ENCODE results near the gene ZNF205.
"Not testable (repeated sequence)": the region's sequence is repeated elsewhere in the genome, so short reads cannot be mapped to it uniquely, and the experiment has no call there.

Gene ZNF205

GRCh38 chr16:3083408-3083807 lies 29.0 kb upstream of the ZNF205 start:
- H3K4me3 ChIP-seq (ENCODE audit: low read length), result not testable (repeated sequence)

GRCh38 chr16:3084491-3084890 lies 27.9 kb upstream of the ZNF205 start:
- no peak for DNase-seq (ENCODE audit: low read depth, low spot score)
- no peak overlapping the region for H3K4me3 ChIP-seq (ENCODE audit: low read length)

More at GRCh38 chr16:3083408-3083807, 29.0 kb upstream of the ZNF205 start:
- not testable (repeated sequence) for DNase-seq (ENCODE audit: low read depth, low spot score)

- no peak for DNase-seq (ENCODE audit: low read depth, low spot score)
- no peak overlapping the region for H3K4me3 ChIP-seq (ENCODE audit: low read length)
Measured at GRCh38 chr16:3084969-3085670, 27.3 kb upstream of the ZNF205 start.

- H3K4me3 ChIP-seq (ENCODE audit: low read length), result no peak overlapping the region
- DNase-seq (ENCODE audit: low read depth, low spot score), result no peak
Measured at GRCh38 chr16:3085868-3086595, 26.4 kb upstream of the ZNF205 start.

GRCh38 chr16:3086596-3087242 lies 25.7 kb upstream of the ZNF205 start:
- no peak for DNase-seq (ENCODE audit: low read depth, low spot score)
- no peak overlapping the region for H3K4me3 ChIP-seq (ENCODE audit: low read length)

- no peak for DNase-seq (ENCODE audit: low read depth, low spot score)
- no peak overlapping the region for H3K4me3 ChIP-seq (ENCODE audit: low read length)
Measured at GRCh38 chr16:3087243-3088235, 24.8 kb upstream of the ZNF205 start.

GRCh38 chr16:3088450-3088849 lies 23.9 kb upstream of the ZNF205 start:
- no peak for DNase-seq (ENCODE audit: low read depth, low spot score)
- no peak overlapping the region for H3K4me3 ChIP-seq (ENCODE audit: low read length)

GRCh38 chr16:3088925-3089716 lies 23.3 kb upstream of the ZNF205 start:
- H3K4me3 ChIP-seq (ENCODE audit: low read length), result no peak overlapping the region
- no peak for DNase-seq (ENCODE audit: low read depth, low spot score)

GRCh38 chr16:3089717-3090592 lies 22.4 kb upstream of the ZNF205 start:
- no peak for DNase-seq (ENCODE audit: low read depth, low spot score)
- no peak overlapping the region for H3K4me3 ChIP-seq (ENCODE audit: low read length)

GRCh38 chr16:3091551-3091950 lies 20.8 kb upstream of the ZNF205 start:
- no peak overlapping the region for H3K4me3 ChIP-seq (ENCODE audit: low read length)
- DNase-seq (ENCODE audit: low read depth, low spot score), result no peak

- DNase-seq (ENCODE audit: low read depth, low spot score), result no peak
- H3K4me3 ChIP-seq (ENCODE audit: low read length), result no peak overlapping the region
Measured at GRCh38 chr16:3092501-3092941, 19.9 kb upstream of the ZNF205 start.

GRCh38 chr16:3094289-3095027 lies 17.9 kb upstream of the ZNF205 start:
- peak; percentile 61 for DNase-seq (ENCODE audit: low read depth, low spot score)
- H3K4me3 ChIP-seq (ENCODE audit: low read length), result no peak overlapping the region

- H3K4me3 ChIP-seq (ENCODE audit: low read length), result no peak overlapping the region
- DNase-seq (ENCODE audit: low read depth, low spot score), result no peak
Measured at GRCh38 chr16:3095869-3096268, 16.5 kb upstream of the ZNF205 start.

- no peak overlapping the region for H3K4me3 ChIP-seq (ENCODE audit: low read length)
- DNase-seq (ENCODE audit: low read depth, low spot score), result no peak
Measured at GRCh38 chr16:3096362-3096761, 16.0 kb upstream of the ZNF205 start.

GRCh38 chr16:3097266-3097665 lies 15.1 kb upstream of the ZNF205 start:
- no peak for DNase-seq (ENCODE audit: low read depth, low spot score)
- H3K4me3 ChIP-seq (ENCODE audit: low read length), result no peak overlapping the region

- no peak for DNase-seq (ENCODE audit: low read depth, low spot score)
- peak within 1 kb of the TSS; percentile 32 for H3K4me3 ChIP-seq (ENCODE audit: low read length)
Measured at GRCh38 chr16:3098459-3099394, 13.7 kb upstream of the ZNF205 start, which contains the start of gene ZSCAN10. ZSCAN10 (minus strand) TSS chr16:3099294; CDS start chr16:3092937, 6,357 bp downstream.

All from Jurkat, Clone E6-1 (cell line).